ENCODE measurements around the gene MAD2L1BP.

Gene MAD2L1BP

GRCh38 chr6:43666196-43666920, 30.7 kb downstream of the MAD2L1BP start:
- no peak for DNase-seq (ENCODE audit: low read depth in 3 of 3)

- DNase-seq (ENCODE audit: low read depth in 3 of 3): peak; percentile 70 to 75 (median 74)
Measured at GRCh38 chr6:43667245-43668150, 31.9 kb downstream of the MAD2L1BP start.

DNA sequence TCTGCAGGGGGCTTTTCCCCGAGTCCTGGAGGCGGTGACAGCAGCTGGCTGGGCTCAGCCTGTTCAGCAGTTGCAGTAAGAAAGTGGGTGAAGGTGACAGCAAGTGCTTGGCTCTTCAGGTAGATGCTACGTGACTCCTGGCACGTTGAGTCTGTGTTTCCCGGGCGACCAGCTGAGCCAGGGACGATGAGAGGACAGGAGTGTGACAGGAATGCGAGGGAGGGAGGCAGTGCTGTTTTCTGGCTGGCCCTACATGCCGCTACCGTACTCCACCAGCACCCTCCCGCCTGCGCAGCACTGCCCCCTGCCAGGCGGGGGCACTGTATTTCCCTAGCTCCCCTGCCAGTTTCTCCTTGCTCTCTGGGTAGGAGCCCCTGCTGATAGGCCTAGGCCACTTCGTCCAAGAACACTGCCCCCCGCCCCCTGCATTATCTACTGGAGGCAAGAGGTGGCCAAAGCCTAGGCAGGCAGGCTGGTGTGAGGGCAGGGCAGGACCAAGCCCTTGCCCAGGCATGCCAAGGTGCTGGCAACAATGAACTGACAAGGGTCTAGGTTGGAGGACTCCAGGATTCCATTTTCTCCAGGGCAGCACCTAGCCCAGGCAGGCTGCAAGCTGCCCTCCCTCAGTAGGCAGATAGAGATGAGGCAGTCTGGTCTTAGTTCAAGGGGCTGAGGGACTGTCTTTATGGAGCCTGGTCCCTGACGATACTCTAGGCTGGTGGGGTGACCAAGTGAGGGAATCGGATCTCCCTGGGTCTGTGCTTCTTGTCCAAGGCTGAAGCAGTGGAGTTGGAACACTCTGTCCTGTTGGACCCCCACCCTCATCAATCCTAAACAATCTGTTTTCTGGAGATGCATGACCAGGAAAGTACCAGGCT, 32.8 kb downstream of the MAD2L1BP start:
- DNase-seq (ENCODE audit: low read depth in 3 of 3): peak in 1 of 3 experiments; percentile 10

GRCh38 chr6:43669050-43669921, 33.6 kb downstream of the MAD2L1BP start:
- no peak for DNase-seq (ENCODE audit: low read depth in 3 of 3)

DNA sequence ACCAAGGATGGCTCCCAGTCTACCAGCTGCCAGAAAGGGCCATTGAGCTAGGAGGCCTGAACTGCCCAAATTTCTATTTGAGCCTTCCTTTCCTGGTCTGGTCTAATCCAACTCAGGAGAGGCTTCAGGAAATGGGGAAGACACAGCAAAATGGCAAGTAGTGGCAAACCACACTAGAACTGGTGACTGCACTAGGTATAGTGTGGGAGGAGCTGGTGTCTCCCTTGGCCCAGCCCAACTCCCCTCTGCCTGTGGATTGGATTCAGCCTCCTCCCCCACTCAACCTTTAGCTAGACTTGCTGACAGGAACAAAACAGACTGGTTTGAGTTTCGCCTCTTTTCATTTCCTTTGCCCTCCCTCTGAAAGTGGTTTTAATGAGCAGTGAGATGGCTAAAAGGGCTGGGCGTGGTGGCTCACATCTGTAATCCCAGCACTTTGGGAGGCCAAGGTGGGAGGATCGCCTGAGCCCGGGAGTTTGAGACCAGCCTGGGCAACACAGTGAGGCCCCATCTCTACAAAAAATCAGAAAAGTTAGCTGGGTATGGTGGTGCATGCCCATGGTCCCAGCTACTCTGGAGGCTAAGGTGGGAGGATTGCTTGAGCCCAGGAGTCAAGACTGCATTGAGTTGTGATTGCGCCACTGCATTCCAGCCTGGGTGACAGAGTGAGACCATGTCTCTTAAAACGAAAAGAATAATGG, 34.4 kb downstream of the MAD2L1BP start:
- DNase-seq (ENCODE audit: low read depth in 3 of 3): no peak

- no peak for DNase-seq (ENCODE audit: low read depth in 3 of 3)
Measured at GRCh38 chr6:43670623-43670986, 35.0 kb downstream of the MAD2L1BP start.

DNA sequence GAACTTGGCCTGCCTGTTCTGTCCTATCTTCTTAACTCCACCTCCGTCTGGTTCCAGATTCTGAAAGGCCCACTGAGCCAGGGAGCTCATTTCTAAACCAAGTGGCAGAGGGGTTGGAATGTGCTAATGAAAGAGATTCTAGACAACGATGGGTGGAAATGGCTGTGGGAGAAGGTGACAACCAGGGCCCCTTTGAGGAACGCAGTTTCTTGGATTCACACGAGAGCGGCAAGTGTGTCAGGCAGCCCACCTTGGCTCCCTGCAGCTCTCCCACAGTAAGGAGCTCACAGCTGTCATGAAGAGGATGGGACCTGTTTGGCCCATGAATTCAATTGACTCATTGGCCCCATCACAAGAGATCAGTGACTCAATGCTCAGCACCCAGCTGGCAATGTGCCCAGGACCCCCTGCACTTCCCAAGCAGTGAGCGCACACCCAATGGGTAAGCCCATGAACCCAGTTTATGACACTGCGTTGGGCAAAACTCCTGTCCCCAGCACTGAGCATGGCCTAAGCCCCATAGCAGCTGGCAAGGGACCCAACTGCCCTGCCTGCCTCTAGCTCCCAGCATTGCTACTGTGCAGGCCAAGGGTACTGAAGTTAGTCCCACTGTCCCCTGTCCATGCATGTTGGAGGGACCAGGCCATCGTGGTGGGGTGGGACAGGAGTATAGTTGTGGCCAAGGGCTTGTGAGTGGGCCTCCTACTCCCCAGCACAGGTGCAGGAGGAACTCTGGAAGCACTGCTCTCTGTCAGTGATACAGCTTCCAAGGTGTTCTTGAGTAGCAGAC, 35.6 kb downstream of the MAD2L1BP start:
- DNase-seq (ENCODE audit: low read depth in 3 of 3): no peak

DNA sequence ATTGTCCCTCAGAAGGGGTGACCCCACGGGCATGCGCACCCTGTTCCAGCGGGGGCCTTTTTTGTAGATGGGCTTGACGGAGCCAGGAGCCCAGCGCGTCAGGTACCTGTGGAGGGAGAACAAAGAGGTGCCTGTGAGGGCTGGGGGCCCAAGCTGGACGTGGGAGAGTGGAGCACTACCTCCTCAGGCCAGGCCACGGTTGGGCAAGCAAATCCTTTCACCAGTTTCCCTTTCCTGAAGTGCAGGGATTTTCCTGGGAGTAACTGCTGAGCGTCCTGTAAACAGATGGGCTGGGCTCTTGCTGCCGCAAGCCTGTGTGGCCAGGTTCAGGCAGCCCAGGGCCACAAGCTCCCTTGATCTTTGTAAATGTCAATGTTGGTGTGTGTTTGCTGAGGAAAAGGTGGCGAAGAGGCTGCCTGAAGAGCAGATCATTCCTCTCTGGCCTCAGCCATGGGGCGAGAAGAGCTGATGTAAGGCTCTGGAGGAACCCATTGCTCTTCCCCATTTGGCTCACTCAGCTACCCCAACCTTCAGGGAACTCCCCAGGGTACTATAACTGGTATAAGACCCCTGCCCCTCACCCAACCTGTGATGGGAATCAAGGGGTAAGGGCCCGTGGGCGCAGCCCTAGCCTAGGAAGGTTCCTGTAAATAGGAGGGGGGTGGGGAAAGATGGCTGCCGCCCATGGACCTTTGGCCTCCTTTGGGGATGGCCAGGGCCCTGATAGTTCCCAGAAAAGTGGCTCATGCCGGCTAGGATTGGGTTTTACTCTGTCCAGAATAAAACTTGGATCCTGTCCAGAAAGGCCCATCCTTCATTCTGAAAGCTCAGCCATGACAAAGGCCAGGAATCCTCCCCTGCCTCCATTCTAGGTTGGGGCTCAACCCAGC, 36.4 kb downstream of the MAD2L1BP start:
- DNase-seq (ENCODE audit: low read depth in 3 of 3): no peak

- DNase-seq (ENCODE audit: low read depth in 3 of 3): no peak
Measured at GRCh38 chr6:43673444-43674084, 37.9 kb downstream of the MAD2L1BP start.

DNA sequence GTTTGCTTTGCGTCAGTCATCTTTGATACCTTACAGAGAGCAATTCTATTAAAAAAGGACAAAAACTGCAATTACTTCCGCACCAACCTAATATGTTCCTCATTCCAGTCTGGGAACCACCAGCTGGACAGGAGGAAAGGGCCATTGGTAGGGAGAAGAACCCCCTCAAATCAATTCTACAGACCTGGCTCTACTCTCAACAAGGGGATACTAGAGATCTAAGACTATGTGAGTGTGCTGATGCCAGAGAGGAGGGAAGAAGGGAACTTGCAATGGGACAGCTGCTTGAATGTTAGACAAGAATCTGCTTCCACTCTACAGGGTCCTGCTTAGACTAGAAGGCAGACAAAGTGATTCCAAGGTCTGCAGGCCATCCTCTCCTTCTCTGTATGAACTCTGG, 38.7 kb downstream of the MAD2L1BP start:
- DNase-seq (ENCODE audit: low read depth in 3 of 3): no peak

DNA sequence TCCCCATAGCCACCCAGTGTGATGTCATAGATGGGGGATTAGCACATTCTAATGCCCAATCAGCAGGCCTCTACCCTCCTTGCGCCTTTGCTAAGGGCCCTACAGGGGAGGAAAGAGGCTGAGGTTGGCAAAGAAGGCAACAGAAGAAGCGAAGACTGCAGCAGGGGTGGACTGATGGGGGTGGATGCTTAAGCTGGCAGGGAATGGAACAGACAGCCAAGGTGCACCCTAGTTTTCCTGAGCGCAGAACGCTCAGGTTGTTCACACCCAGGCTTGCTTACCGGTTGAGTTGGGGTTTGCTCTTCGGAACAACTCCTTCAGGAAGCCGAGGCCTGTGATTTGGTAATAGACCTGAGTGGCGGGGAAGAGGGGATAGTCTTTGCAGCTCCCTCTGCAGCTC, 39.3 kb downstream of the MAD2L1BP start:
- no peak for DNase-seq (ENCODE audit: low read depth in 3 of 3)

DNA sequence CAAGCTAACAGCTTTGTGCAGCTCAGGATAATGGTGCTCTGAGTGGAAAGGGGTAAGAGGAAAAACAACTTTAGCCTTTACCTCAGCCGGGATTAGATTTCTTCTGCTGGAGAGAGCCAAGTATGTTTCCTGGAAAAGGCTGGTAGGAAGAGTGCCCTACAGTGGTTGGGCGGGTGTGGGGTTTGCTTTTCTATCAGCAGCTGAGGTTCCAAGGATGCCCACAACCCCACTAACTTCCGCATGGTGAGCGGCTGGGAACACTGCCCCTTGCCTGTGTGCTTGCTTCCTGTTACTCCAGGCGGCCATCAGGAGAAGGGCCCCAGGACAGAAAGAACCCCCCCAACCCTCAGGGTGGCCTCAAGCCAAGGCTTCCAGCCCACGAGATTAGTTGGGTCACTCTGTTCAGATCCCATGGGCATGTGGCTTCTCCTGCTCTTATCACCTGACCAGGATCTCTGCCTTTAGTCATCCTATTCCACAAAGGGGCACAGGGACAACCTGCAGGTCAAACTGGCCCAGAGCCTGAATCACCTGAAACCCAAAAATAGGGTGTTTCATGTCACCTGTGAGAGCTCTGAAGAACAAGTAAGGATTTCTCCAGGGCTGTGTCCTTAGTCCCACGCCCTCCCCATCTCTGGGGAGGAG, 41.4 kb downstream of the MAD2L1BP start:
- DNase-seq (ENCODE audit: low read depth in 3 of 3): no peak

- no peak for DNase-seq (ENCODE audit: low read depth in 3 of 3)
Measured at GRCh38 chr6:43677759-43678158, 42.1 kb downstream of the MAD2L1BP start.

- no peak for DNase-seq (ENCODE audit: low read depth in 3 of 3)
Measured at GRCh38 chr6:43678341-43678740, 42.7 kb downstream of the MAD2L1BP start.

- DNase-seq (ENCODE audit: low read depth in 3 of 3): no peak
Measured at GRCh38 chr6:43679057-43679456, 43.4 kb downstream of the MAD2L1BP start.

GRCh38 chr6:43680308-43681200, 44.9 kb downstream of the MAD2L1BP start:
- no peak for DNase-seq (ENCODE audit: low read depth in 3 of 3)

- no peak for DNase-seq (ENCODE audit: low read depth in 3 of 3)
Measured at GRCh38 chr6:43681303-43681702, 45.7 kb downstream of the MAD2L1BP start.

Data from stimulated activated CD4-positive, alpha-beta T cell treated with anti-CD3 and anti-CD28 coated beads, TNF-alpha, amount 100 ng/mL, for 4 hours (primary cell).